SK-N-SH (cell line): ENCODE measurements around the gene FNDC11.

Experiments used
- CTCF ChIP-seq: fragments of 200-600 bp; sonication (generic); IDR thresholded peaks from 2 replicates; pipeline ENCODE4 v1.6.1; 2017; ENCODE audit warnings: antibody characterized with exemption, mild to moderate bottlenecking, moderate library complexity
- NFIC ChIP-seq: IDR thresholded peaks from 2 replicates; pipeline ENCODE4 v1.4.0; 2012; ENCODE audit warnings: borderline replicate concordance

GRCh38 chr20:63594043-63594561, 40.1 kb downstream of the FNDC11 start:
- no peak for TF ChIP-seq NFIC
- TF ChIP-seq CTCF: no peak
